ENCODE results near the gene SPON2.

SPON2 gene

GRCh38 chr4:1172228-1172851 is at the start of gene SPON2:
SPON2 (minus strand) TSS chr4:1172583.
- H3K4me3 ChIP-seq (ENCODE audit: low read length) = peak within 1 kb of the TSS; percentile 5; the same call in 1 of the 2 replicates
- WGBS (ENCODE audit: insufficient coverage, insufficient read length) = no CpG with 5 or more reads among the region's 54 CpGs
- DNase-seq (ENCODE audit: low read depth, low spot score) = no peak
- peaks cover 4% of the 10 kb centered on the region for H3K4me1 ChIP-seq (ENCODE audit: control insufficient read depth, insufficient read depth, low read length)
- H3K9me3 ChIP-seq (ENCODE audit: control insufficient read depth, insufficient read depth, low read length) = no peaks in the 10 kb centered on the region
- H3K27ac ChIP-seq (ENCODE audit: low read length) = no peak within 1 kb of the TSS
- H3K27me3 ChIP-seq (ENCODE audit: control insufficient read depth, insufficient read depth, low read length) = peaks cover 49% of the 10 kb centered on the region
- no peaks in the 10 kb centered on the region; the same call in 1 of the 2 replicates for H3K36me3 ChIP-seq (ENCODE audit: control insufficient read depth, insufficient read depth, low read length)

- no peak for DNase-seq (ENCODE audit: low read depth, low spot score)
- H3K9me3 ChIP-seq (ENCODE audit: control insufficient read depth, insufficient read depth, low read length) = no peaks in the 10 kb centered on the region
- H3K27me3 ChIP-seq (ENCODE audit: control insufficient read depth, insufficient read depth, low read length) = no peaks in the 10 kb centered on the region
- peaks cover 30% of the 10 kb centered on the region for H3K36me3 ChIP-seq (ENCODE audit: control insufficient read depth, insufficient read depth, low read length)
- no peak overlapping the region for H3K27ac ChIP-seq (ENCODE audit: low read length)
- no peaks in the 10 kb centered on the region for H3K4me1 ChIP-seq (ENCODE audit: control insufficient read depth, insufficient read depth, low read length)
- no peak overlapping the region for H3K4me3 ChIP-seq (ENCODE audit: low read length)
- no CpG with 5 or more reads among the region's 33 CpGs for WGBS (ENCODE audit: insufficient coverage, insufficient read length)
These were observed 48.9 kb upstream of the SPON2 start for GRCh38 chr4:1221155-1221870.

DNA sequence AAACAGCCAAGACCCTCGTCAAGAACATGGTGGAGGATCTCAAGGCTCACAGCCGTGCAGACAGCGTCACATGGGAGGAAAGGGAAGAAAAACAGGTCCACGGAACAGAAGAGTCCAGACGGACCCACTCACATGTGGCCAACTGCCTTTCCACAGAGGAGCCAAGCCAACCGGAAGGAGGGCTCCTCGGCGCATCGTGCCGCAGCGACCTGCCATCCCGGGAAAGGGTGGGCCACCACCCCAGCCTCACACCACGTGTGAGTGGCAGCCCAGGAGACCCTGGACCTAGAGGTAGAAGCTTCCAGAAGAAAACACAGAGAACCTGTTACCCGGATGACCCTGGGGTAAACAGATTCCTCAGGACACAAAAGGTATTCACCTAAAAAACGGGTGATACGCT is 48.2 kb upstream of the SPON2 start:
- H3K36me3 ChIP-seq (ENCODE audit: control insufficient read depth, insufficient read depth, low read length) = peaks cover 35% of the 10 kb centered on the region

DNA sequence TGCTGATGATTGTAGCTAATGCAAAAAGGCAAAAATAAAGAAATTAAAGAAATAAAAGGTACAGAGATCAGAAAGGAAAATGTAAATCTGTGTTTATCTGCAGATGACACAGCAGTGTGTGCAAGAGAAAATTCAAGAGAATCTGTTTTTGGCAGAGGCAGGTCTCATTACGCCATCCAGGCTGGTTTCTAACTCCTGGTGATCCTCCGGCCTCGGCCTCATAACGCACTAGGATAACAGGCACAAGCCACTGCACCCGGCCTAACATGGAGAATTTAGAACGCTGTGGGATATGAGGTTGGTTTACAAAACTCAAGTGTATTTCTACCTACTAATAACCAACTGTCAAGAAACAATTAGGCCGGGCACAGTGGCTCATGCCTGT is 47.2 kb upstream of the SPON2 start:
- Histone ChIP-seq H3K27me3 (ENCODE audit: control insufficient read depth, insufficient read depth, low read length) (no peaks in the 10 kb centered on the region), H3K4me1 (ENCODE audit: control insufficient read depth, insufficient read depth, low read length) (no peaks in the 10 kb centered on the region), H3K27ac (ENCODE audit: low read length) (no peak overlapping the region), H3K9me3 (ENCODE audit: control insufficient read depth, insufficient read depth, low read length) (no peaks in the 10 kb centered on the region), H3K4me3 (ENCODE audit: low read length) (no peak overlapping the region), H3K36me3 (ENCODE audit: control insufficient read depth, insufficient read depth, low read length) (peaks cover 31% of the 10 kb centered on the region)
- no CpG with 5 or more reads among the region's 7 CpGs for WGBS (ENCODE audit: insufficient coverage, insufficient read length)
- no peak for DNase-seq (ENCODE audit: low read depth, low spot score)

More for the DNA sequence above, 48.2 kb upstream of the SPON2 start:
- no peak for DNase-seq (ENCODE audit: low read depth, low spot score)
- Histone ChIP-seq H3K4me1 (ENCODE audit: control insufficient read depth, insufficient read depth, low read length) (no peaks in the 10 kb centered on the region), H3K27ac (ENCODE audit: low read length) (no peak overlapping the region), H3K9me3 (ENCODE audit: control insufficient read depth, insufficient read depth, low read length) (no peaks in the 10 kb centered on the region), H3K4me3 (ENCODE audit: low read length) (no peak overlapping the region), H3K27me3 (ENCODE audit: control insufficient read depth, insufficient read depth, low read length) (no peaks in the 10 kb centered on the region)
- WGBS (ENCODE audit: insufficient coverage, insufficient read length) = no CpG with 5 or more reads among the region's 16 CpGs

DNA sequence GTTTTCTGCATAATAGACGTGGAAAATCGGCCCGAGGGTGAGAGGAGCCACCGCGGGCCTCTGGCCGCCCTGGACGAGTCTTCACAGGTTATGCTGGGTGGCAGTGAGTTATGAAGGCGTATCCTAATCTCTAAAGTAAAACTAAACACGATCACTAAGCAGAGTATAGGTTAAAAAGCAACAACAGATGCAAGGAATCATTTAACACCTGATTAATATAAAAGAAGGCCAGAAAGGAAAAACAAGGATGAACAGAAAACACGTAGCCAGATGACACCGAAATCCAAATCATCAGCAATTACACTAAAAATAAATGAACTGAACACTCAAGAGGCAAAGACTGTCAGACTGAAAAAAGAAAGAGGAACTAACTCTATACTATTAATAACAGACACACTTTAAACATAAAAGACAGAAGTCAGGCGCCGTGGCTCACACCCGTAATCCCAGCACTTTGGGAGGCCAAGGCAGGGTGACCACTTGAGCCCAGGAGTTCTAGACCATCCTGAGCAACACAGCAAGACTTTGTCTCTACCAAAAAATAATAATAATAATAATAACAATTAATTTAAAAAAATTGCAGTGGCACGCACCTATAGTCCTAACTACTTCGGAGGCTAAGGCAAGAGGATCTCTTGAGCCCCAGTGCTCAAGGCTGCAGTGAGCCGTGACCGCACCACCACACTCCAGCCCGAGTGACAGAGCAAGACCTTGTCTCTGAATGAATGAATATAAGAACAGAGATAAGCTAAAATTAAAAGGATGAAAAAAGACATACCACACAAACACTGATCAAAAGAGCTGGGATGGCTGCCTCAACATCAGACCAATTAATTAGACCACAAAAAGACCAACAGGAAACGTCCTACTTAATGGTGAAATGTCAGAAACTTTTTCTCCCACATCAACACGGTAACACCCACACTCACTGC is 46.5 kb upstream of the SPON2 start:
- no peaks in the 10 kb centered on the region for H3K27me3 ChIP-seq (ENCODE audit: control insufficient read depth, insufficient read depth, low read length)
- peaks cover 28% of the 10 kb centered on the region for H3K36me3 ChIP-seq (ENCODE audit: control insufficient read depth, insufficient read depth, low read length)
- no peaks in the 10 kb centered on the region for H3K4me1 ChIP-seq (ENCODE audit: control insufficient read depth, insufficient read depth, low read length)
- H3K27ac ChIP-seq (ENCODE audit: low read length) = no peak overlapping the region
- no peaks in the 10 kb centered on the region for H3K9me3 ChIP-seq (ENCODE audit: control insufficient read depth, insufficient read depth, low read length)
- no peak overlapping the region for H3K4me3 ChIP-seq (ENCODE audit: low read length)
- no peak for DNase-seq (ENCODE audit: low read depth, low spot score)
- no CpG with 5 or more reads among the region's 21 CpGs for WGBS (ENCODE audit: insufficient coverage, insufficient read length)

- Histone ChIP-seq H3K27ac (ENCODE audit: low read length) (no peak overlapping the region), H3K4me1 (ENCODE audit: control insufficient read depth, insufficient read depth, low read length) (no peaks in the 10 kb centered on the region), H3K36me3 (ENCODE audit: control insufficient read depth, insufficient read depth, low read length) (peaks cover 40% of the 10 kb centered on the region), H3K9me3 (ENCODE audit: control insufficient read depth, insufficient read depth, low read length) (no peaks in the 10 kb centered on the region), H3K4me3 (ENCODE audit: low read length) (no peak overlapping the region), H3K27me3 (ENCODE audit: control insufficient read depth, insufficient read depth, low read length) (no peaks in the 10 kb centered on the region)
- no CpG with 5 or more reads among the region's 27 CpGs for WGBS (ENCODE audit: insufficient coverage, insufficient read length)
- DNase-seq (ENCODE audit: low read depth, low spot score) = no peak
These were observed 45.0 kb upstream of the SPON2 start for GRCh38 chr4:1217366-1217765.

DNA sequence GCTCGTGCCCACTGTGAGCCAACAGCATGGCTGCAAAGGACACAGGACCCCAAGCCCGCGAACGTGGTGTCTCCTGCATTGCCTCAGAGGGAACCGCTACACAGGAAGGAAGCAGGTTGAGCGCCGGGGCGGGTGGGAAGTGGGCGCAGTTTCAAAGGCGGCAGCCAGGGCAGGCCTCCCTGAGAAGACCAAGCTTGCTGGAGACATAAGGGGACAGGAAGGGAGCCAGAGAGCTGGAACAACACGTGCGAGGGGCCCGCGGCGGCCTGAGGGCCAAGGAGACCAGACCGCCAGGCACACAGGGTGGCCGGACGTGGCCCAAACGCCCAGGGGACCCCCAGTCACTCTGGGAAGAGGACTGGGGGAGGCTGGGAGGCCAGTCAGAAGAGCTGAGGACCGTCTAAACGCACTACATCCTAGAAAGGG is 44.5 kb upstream of the SPON2 start:
- H3K9me3 ChIP-seq (ENCODE audit: control insufficient read depth, insufficient read depth, low read length) = no peaks in the 10 kb centered on the region
- H3K36me3 ChIP-seq (ENCODE audit: control insufficient read depth, insufficient read depth, low read length) = peaks cover 45% of the 10 kb centered on the region
- WGBS (ENCODE audit: insufficient coverage, insufficient read length) = no CpG with 5 or more reads among the region's 21 CpGs
- no peaks in the 10 kb centered on the region for H3K27me3 ChIP-seq (ENCODE audit: control insufficient read depth, insufficient read depth, low read length)
- no peak overlapping the region for H3K27ac ChIP-seq (ENCODE audit: low read length)
- no peak overlapping the region for H3K4me3 ChIP-seq (ENCODE audit: low read length)
- DNase-seq (ENCODE audit: low read depth, low spot score) = no peak
- H3K4me1 ChIP-seq (ENCODE audit: control insufficient read depth, insufficient read depth, low read length) = no peaks in the 10 kb centered on the region

GRCh38 chr4:1216076-1216614 is 43.8 kb upstream of the SPON2 start:
- Histone ChIP-seq H3K4me1 (ENCODE audit: control insufficient read depth, insufficient read depth, low read length) (no peaks in the 10 kb centered on the region), H3K36me3 (ENCODE audit: control insufficient read depth, insufficient read depth, low read length) (peaks cover 43% of the 10 kb centered on the region), H3K27ac (ENCODE audit: low read length) (no peak overlapping the region), H3K9me3 (ENCODE audit: control insufficient read depth, insufficient read depth, low read length) (no peaks in the 10 kb centered on the region), H3K27me3 (ENCODE audit: control insufficient read depth, insufficient read depth, low read length) (no peaks in the 10 kb centered on the region), H3K4me3 (ENCODE audit: low read length) (no peak overlapping the region)
- whole genome bisulfite sequencing (ENCODE audit: insufficient coverage, insufficient read length) = no CpG with 5 or more reads among the region's 34 CpGs
- no peak for DNase-seq (ENCODE audit: low read depth, low spot score)

DNA sequence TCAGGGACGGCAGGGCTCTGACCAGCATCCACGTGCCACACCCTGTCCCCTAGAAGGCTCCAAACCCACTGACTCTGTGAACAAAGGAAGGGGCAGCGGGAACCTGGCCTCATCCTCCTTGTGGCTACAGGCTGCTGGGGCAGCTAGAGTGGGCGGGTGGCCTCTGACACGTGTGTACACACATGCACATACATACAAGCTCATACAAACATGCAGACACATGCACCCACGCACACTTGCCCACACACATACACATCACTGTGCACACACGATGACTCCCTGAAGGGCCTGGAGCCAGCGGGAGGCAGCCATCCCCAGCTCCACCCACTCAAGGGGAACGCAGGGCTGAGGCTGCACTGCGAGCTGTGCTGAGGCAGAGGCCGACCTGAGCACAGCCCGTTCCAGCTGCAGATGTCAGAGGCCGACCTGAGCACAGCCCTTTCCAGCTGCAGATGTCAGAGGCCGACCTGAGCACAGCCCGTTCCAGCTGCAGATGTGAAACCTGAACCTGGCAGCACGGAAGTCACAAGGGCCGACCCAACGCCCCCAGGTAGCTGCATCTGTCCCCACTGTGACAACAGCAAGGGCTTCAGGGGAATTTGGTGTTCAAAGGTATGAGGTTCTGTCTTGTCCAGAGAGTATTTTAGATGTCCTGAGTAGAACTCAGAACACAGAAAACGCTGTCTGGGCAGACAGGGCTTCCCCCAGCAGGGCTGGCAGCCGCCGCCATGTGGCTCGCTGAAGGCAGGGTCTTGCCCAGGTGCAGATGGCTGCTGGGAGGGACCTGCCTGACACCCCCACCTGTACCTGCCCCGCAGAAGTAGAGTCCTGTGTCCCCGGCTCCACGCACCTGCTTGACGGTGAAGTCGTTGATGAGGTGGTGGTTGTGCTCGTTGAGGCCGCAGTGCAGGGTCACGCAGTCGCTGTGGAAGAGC is 43.0 kb upstream of the SPON2 start:
- Histone ChIP-seq H3K27me3 (ENCODE audit: control insufficient read depth, insufficient read depth, low read length) (no peaks in the 10 kb centered on the region), H3K36me3 (ENCODE audit: control insufficient read depth, insufficient read depth, low read length) (peaks cover 49% of the 10 kb centered on the region), H3K4me1 (ENCODE audit: control insufficient read depth, insufficient read depth, low read length) (no peaks in the 10 kb centered on the region), H3K4me3 (ENCODE audit: low read length) (no peak overlapping the region), H3K9me3 (ENCODE audit: control insufficient read depth, insufficient read depth, low read length) (no peaks in the 10 kb centered on the region), H3K27ac (ENCODE audit: low read length) (no peak overlapping the region)
- no peak for DNase-seq (ENCODE audit: low read depth, low spot score)
- no CpG with 5 or more reads among the region's 31 CpGs for WGBS (ENCODE audit: insufficient coverage, insufficient read length)
